MM.1S (cell line): Measurements from ENCODE around the gene IQCN.

Experiments used
- EZH2 ChIP-seq: fragments of 300-600 bp; sonication (generic); optimal IDR thresholded peaks from 2 replicates; pipeline ENCODE3; 2017; ENCODE audit warnings: low read depth, mild to moderate bottlenecking, antibody characterized with exemption, low read length, mixed read lengths
- EZH2phosphoT487 ChIP-seq: fragments of 300-600 bp; sonication (generic); IDR thresholded peaks from 2 replicates; pipeline ENCODE4 v1.6.1; 2018; ENCODE audit warnings: antibody characterized with exemption, low read length
- TF ChIP-seq, protein P1 (sequence below): fragments of 300-600 bp; sonication (generic); IDR thresholded peaks from 2 replicates; pipeline ENCODE4 v1.5.1; 2016; ENCODE audit warnings: antibody characterized with exemption, low read length, mixed read lengths

DNA sequence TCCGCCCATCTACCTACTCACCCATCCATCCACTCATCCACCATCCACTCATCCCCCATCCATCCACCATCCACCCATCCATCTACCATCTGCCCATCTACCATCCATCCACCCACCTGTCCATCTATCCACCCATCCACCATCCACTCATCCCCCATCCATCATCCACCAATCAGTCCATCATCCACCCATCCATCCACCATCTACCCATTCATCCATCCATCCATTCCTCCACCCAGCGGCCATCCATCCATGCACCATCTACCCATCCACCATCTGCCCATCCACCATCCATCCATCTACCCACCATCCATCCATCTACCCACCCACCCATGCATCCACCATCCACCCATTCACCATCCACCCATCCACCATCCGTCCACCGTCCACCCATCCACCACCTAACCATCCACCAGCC lies 20.8 kb upstream of the IQCN start:
- TF ChIP-seq, protein P1, sequence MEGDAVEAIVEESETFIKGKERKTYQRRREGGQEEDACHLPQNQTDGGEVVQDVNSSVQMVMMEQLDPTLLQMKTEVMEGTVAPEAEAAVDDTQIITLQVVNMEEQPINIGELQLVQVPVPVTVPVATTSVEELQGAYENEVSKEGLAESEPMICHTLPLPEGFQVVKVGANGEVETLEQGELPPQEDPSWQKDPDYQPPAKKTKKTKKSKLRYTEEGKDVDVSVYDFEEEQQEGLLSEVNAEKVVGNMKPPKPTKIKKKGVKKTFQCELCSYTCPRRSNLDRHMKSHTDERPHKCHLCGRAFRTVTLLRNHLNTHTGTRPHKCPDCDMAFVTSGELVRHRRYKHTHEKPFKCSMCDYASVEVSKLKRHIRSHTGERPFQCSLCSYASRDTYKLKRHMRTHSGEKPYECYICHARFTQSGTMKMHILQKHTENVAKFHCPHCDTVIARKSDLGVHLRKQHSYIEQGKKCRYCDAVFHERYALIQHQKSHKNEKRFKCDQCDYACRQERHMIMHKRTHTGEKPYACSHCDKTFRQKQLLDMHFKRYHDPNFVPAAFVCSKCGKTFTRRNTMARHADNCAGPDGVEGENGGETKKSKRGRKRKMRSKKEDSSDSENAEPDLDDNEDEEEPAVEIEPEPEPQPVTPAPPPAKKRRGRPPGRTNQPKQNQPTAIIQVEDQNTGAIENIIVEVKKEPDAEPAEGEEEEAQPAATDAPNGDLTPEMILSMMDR, result no peak
- TF ChIP-seq EZH2phosphoT487, result no peak
- TF ChIP-seq EZH2, result no peak
